ENCODE results near the gene C1orf232. TPM values are rescaled to one million over a fixed set of nuclear protein-coding genes. Genes with fewer than 3 reads are reported as not detected.

The C1orf232 gene
- total RNA-seq, 1 donor from 2014 or later: not detected

- no peaks in the 10 kb centered on the region for H3K4me1 ChIP-seq
These were observed 23.0 kb upstream of the C1orf232 start for GRCh38 chr1:26191739-26192138.

DNA sequence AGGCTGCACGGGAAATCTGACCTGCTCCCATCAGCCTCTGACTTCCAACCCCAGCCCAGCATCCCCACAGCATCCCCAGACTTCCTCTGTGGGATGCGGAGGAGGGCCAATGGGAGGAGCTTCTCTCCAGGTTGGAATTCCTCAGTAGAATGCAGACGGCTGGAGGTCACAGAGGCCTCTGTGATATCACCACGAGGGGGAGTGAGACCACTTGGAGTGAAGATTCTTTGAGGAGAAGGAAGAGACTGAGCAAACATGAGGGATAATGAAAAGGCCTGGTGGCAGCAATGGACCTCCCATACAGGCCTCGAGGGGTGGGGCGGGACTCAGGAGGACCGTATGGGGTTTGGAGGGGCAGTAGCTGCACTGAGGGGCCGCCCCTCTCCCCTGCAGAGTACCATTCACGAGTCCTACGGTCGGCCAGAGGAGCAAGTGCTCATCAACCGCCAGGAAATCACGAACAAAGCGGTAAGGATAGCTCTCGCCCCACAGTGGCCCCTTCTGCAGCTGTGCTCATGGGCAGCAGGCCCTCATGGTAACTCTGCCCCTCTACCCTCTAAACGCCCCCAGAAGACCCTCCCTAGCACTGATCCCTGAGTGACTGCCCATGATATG, 21.7 kb upstream of the C1orf232 start, which contains the start of gene CATSPER4:
Gene CATSPER4 (plus strand): TSS at position 230 of the 615 bp plus-strand sequence. CDS start 26 bp downstream, at position 256.
- peak; percentile 5 for ATAC-seq

More at GRCh38 chr1:26191739-26192138, 23.0 kb upstream of the C1orf232 start:
- ATAC-seq (no peak), DNase-seq (no peak)
- Histone ChIP-seq H3K27ac (no peak overlapping the region), H3K36me3 (no peaks in the 10 kb centered on the region), H3K4me3 (no peak overlapping the region), H3K27me3 (ENCODE audit: low read depth) (no peaks in the 10 kb centered on the region), H3K9me3 (no peaks in the 10 kb centered on the region)
- TF ChIP-seq, protein P1, sequence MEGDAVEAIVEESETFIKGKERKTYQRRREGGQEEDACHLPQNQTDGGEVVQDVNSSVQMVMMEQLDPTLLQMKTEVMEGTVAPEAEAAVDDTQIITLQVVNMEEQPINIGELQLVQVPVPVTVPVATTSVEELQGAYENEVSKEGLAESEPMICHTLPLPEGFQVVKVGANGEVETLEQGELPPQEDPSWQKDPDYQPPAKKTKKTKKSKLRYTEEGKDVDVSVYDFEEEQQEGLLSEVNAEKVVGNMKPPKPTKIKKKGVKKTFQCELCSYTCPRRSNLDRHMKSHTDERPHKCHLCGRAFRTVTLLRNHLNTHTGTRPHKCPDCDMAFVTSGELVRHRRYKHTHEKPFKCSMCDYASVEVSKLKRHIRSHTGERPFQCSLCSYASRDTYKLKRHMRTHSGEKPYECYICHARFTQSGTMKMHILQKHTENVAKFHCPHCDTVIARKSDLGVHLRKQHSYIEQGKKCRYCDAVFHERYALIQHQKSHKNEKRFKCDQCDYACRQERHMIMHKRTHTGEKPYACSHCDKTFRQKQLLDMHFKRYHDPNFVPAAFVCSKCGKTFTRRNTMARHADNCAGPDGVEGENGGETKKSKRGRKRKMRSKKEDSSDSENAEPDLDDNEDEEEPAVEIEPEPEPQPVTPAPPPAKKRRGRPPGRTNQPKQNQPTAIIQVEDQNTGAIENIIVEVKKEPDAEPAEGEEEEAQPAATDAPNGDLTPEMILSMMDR (IDR thresholded peaks at IDR 0.05): no peak
- intact Hi-C loops (cut with DNase I): no loop called here

DNA sequence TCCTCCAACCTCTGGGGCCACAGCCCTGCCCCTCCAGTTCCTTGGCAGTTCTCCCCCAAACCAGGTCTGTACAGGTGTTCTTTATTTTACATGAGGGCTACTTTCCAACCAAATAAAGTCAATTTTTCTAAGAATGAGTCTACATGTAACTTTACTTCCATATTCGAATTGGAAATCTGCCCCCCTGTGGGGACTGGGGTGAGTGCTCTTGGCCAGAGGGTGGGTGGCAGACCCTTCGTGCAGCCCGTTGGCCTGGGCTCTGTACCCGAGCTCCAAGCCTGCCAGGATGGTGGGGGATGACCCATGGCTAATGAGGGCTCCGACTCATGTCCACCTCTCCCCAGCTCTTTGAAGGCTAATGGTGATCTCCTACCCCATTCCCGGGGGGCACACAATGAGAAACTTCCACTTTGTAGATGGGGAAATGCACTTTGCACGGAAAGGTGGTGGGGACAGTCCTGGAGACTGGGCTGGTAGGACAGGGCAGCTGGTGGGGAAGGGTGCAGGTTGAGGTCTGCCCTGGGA, 21.1 kb upstream of the C1orf232 start:
- TF ChIP-seq, protein P1 (IDR thresholded peaks at IDR 0.05): no peak
- Histone ChIP-seq H3K27me3 (ENCODE audit: low read depth) (no peaks in the 10 kb centered on the region), H3K36me3 (no peaks in the 10 kb centered on the region), H3K27ac (no peak overlapping the region), H3K4me1 (no peaks in the 10 kb centered on the region), H3K4me3 (no peak overlapping the region), H3K9me3 (no peaks in the 10 kb centered on the region)
- DNase-seq (no peak), ATAC-seq (no peak)
- intact Hi-C loops (cut with DNase I): no loop called here

More for the DNA sequence above, 21.7 kb upstream of the C1orf232 start, which contains the start of gene CATSPER4:
- DNase-seq: no peak
- TF ChIP-seq, protein P1 (IDR thresholded peaks at IDR 0.05): no peak
- Histone ChIP-seq H3K27me3 (ENCODE audit: low read depth) (no peaks in the 10 kb centered on the region), H3K9me3 (no peaks in the 10 kb centered on the region), H3K36me3 (no peaks in the 10 kb centered on the region), H3K4me3 (no peak within 1 kb of the TSS), H3K4me1 (no peaks in the 10 kb centered on the region), H3K27ac (no peak within 1 kb of the TSS)
- intact Hi-C loops (cut with DNase I): no loop called here

DNA sequence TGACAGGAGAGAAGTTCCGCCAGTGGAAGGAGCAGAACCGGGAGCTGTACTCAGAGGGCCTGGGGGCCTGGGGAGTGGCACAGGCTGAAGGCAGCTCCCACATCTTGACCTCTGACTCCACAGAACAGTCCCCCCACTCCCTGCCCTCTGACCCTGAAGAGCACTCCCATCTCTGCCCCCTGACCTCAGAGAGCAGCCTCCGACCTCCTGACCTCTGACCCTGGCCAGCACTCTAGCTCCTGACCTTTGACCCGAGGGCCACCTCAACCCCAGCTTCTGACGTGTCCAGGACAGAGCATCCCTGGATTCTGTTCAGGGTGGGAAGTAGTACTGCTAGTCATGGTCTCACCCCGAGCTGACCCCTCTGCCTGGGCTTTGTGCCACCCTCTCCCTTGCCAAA, 20.6 kb upstream of the C1orf232 start:
- TF ChIP-seq, protein P1 (IDR thresholded peaks at IDR 0.05): no peak
- no peaks in the 10 kb centered on the region for H3K4me1 ChIP-seq
- intact Hi-C loops (cut with DNase I): no loop called here
- H3K27ac ChIP-seq: no peak overlapping the region
- H3K4me3 ChIP-seq: no peak overlapping the region
- no peaks in the 10 kb centered on the region for H3K36me3 ChIP-seq
- ATAC-seq (no peak), DNase-seq (no peak)
- no peaks in the 10 kb centered on the region for H3K27me3 ChIP-seq (ENCODE audit: low read depth)
- H3K9me3 ChIP-seq: no peaks in the 10 kb centered on the region

- no peak for ATAC-seq
- intact Hi-C loops (cut with DNase I): no loop called here
- H3K4me3 ChIP-seq: no peak overlapping the region
- TF ChIP-seq, protein P1 (IDR thresholded peaks at IDR 0.05): no peak
- H3K27ac ChIP-seq: no peak overlapping the region
- no peak for DNase-seq
- no peaks in the 10 kb centered on the region for H3K36me3 ChIP-seq
- H3K9me3 ChIP-seq: no peaks in the 10 kb centered on the region
- no peaks in the 10 kb centered on the region for H3K27me3 ChIP-seq (ENCODE audit: low read depth)
- H3K4me1 ChIP-seq: no peaks in the 10 kb centered on the region
These were observed 19.7 kb upstream of the C1orf232 start for GRCh38 chr1:26188477-26188876.

Measured in lower lobe of right lung (tissue), 2 donors.